Forelimb muscle (tissue), 1 donor: ENCODE measurements around the gene HAGHL. TPM values are rescaled to one million over a fixed set of nuclear protein-coding genes. Genes with fewer than 3 reads are reported as not detected.
"Not testable (repeated sequence)": the region's sequence is repeated elsewhere in the genome, so short reads cannot be mapped to it uniquely, and the experiment has no call there.

ENCODE experiments used
- DNase-seq: peaks from one replicate; pipeline ENCODE4 v3.0.0-alpha.2; 2013; ENCODE audit warnings: low read depth
- polyA plus RNA-seq: library from polyadenylated mRNA; unstranded; fragments of 120-200 nt; gene quantifications from one replicate; pipeline ENCODE4 v1.2.1, GENCODE V29; 2013; ENCODE audit not compliant: insufficient read length

HAGHL gene
- polyA plus RNA-seq, 1 donor, result 3.2 TPM

- DNase-seq, result no peak
Measured at GRCh38 chr16:708019-708418, 18.9 kb upstream of the HAGHL start.

- no peak for DNase-seq
Measured at GRCh38 chr16:708959-709358, 17.9 kb upstream of the HAGHL start.

GRCh38 chr16:709566-710499, 17.1 kb upstream of the HAGHL start:
- no peak for DNase-seq

- DNase-seq, result no peak
Measured at GRCh38 chr16:710500-711075, 16.3 kb upstream of the HAGHL start.

- no peak for DNase-seq
Measured at GRCh38 chr16:711084-711483, 15.8 kb upstream of the HAGHL start.

- no peak for DNase-seq
Measured at GRCh38 chr16:711548-712320, 15.2 kb upstream of the HAGHL start.

GRCh38 chr16:712740-713250, 14.1 kb upstream of the HAGHL start:
- not testable (repeated sequence) for DNase-seq

- DNase-seq, result no peak
Measured at GRCh38 chr16:714079-714478, 12.8 kb upstream of the HAGHL start.

GRCh38 chr16:714558-715476, 12.1 kb upstream of the HAGHL start, which contains the start of gene METRN:
Gene METRN, plus strand, starts transcription at chr16:715118. Its CDS starts 172 bp downstream, at chr16:715290.
- no peak for DNase-seq

- DNase-seq, result no peak
Measured at GRCh38 chr16:715477-716199, 11.3 kb upstream of the HAGHL start.

- no peak for DNase-seq
Measured at GRCh38 chr16:716200-716568, 10.7 kb upstream of the HAGHL start.

GRCh38 chr16:716768-717325, 10.1 kb upstream of the HAGHL start:
- DNase-seq, result no peak

- DNase-seq, result no peak
Measured at GRCh38 chr16:717450-718245, 9.3 kb upstream of the HAGHL start.

- DNase-seq, result no peak
Measured at GRCh38 chr16:718389-718788, 8.5 kb upstream of the HAGHL start.

- no peak for DNase-seq
Measured at GRCh38 chr16:718922-719321, 8.0 kb upstream of the HAGHL start.

GRCh38 chr16:719815-720446, 7.0 kb upstream of the HAGHL start:
- DNase-seq, result no peak

GRCh38 chr16:720447-720989, 6.4 kb upstream of the HAGHL start:
- DNase-seq, result no peak

- no peak for DNase-seq
Measured at GRCh38 chr16:720990-721764, 5.7 kb upstream of the HAGHL start, which contains the start of gene ANTKMT. Gene ANTKMT, plus strand, starts transcription at chr16:721146. Its CDS starts 129 bp downstream, at chr16:721275.
